Esophagus (tissue), 2 donors: Measurements from ENCODE around the gene LIX1L. TPM values are rescaled to one million over a fixed set of nuclear protein-coding genes. Genes with fewer than 3 reads are reported as not detected.

Source experiments
- H3K27ac ChIP-seq, 2 donors: one replicate each; pipeline ENCODE4 v1.5.1; 2013; ENCODE audit warnings: low read depth in 2 of 2, mild to moderate bottlenecking in 2 of 2, inconsistent platforms in 1 of 2, low read length in 1 of 2, moderate library complexity in 1 of 2
- H3K27me3 ChIP-seq, 2 donors: one replicate each; pipeline ENCODE4 v1.6.1; 2013; ENCODE audit warnings: low read length in 2 of 2, control low read depth in 1 of 2, mild to moderate bottlenecking in 1 of 2; ENCODE audit not compliant: insufficient read depth in 2 of 2, control insufficient read depth in 1 of 2
- H3K36me3 ChIP-seq, 2 donors: one replicate each; pipeline ENCODE4 v1.6.1; 2013; ENCODE audit warnings: low read length in 1 of 2; ENCODE audit not compliant: control insufficient read depth in 2 of 2, insufficient read depth in 2 of 2
- H3K4me1 ChIP-seq, 2 donors: one replicate each; pipeline ENCODE4 v1.6.1; 2013; ENCODE audit warnings: low read length in 1 of 2; ENCODE audit not compliant: control insufficient read depth in 2 of 2, insufficient read depth in 2 of 2
- H3K4me3 ChIP-seq, 2 donors: one replicate each; pipeline ENCODE4 v1.5.1; 2013; ENCODE audit warnings: low read length in 2 of 2, mild to moderate bottlenecking in 2 of 2, low read depth in 1 of 2, moderate library complexity in 1 of 2
- H3K9me3 ChIP-seq, 2 donors: one replicate each; pipeline ENCODE4 v1.6.1; 2013; ENCODE audit warnings: mild to moderate bottlenecking in 2 of 2, low read depth in 1 of 2, low read length in 1 of 2, moderate library complexity in 1 of 2; ENCODE audit not compliant: control insufficient read depth in 2 of 2, insufficient read depth in 1 of 2
- WGBS, 2 donors: extraction: QIAGEN DNeasy Blood & Tissue Kit; methylation state at CpG; one replicate each; pipeline ENCODE4 v1.1.7; 2013; 5-methylcytosine and 5-hydroxymethylcytosine counted together
- polyA plus RNA-seq, 2 donors: library from polyadenylated mRNA; stranded (reverse); fragments of 200-250 nt; gene quantifications; one replicate each; pipeline ENCODE4 v1.2.3, GENCODE V29; 2013
- donor health status: healthy with polysubstance abuse.
- donor health status: Bipolar disorder and iron deficiency.

LIX1L gene
- polyA plus RNA-seq, 2 donors: 2.1 to 2.9 TPM

DNA sequence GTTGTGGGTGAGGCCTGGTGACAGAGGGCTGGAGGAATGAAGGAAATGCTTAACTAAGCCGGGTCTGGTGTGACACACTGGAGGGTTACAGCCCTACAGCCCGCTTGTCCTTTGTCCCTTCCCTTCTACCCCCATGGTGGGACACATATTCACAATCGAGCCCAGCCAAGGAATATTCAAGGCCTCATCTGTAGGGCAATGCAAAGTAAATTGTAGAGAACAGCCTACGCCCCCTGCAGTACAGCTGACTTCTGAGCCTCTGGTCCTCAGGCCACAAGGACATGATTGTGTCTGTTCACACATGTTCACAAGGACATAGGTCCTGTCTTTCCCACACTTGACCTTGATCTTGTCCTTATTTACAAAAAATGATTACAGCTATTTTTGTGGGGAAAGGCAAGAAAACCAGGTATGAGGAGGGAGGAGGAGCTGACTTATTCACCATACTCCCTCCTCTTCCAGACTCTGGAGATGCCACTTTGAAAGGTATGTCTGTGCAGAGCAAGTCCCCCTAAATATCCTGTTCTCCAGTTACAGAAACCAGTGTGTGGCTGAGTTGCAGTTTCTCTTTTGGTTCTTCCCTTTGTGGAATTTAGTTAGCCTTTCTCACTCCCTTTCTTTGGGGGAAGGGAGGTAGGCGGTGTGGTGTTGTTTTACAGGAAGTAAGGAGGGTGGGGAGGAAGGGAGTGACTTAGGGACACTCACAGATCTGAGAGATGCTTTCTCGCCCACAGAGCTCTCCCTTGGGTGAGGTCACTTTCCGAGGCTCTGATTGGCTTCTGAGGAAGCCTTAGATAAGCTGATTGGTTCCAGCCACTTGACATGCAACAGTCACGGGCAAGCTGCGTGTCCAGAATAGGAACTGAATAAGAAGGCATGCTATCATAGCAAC, 21.3 kb upstream of the LIX1L start:
- 5 to 10% methylated on average over 9 of the region's 9 CpGs for WGBS, 2 donors
- no peaks in the 10 kb centered on the region for H3K9me3 ChIP-seq
- peaks cover 2 to 8% of the 10 kb centered on the region in 2 donors for H3K4me1 ChIP-seq
- H3K4me3 ChIP-seq: peak overlapping the region in 1 of 2 donors; percentile 22
- peaks cover 2 to 7% of the 10 kb centered on the region in 2 donors for H3K36me3 ChIP-seq
- peak overlapping the region; percentile 93 to 98 for H3K27ac ChIP-seq
- no peaks in the 10 kb centered on the region for H3K27me3 ChIP-seq

DNA sequence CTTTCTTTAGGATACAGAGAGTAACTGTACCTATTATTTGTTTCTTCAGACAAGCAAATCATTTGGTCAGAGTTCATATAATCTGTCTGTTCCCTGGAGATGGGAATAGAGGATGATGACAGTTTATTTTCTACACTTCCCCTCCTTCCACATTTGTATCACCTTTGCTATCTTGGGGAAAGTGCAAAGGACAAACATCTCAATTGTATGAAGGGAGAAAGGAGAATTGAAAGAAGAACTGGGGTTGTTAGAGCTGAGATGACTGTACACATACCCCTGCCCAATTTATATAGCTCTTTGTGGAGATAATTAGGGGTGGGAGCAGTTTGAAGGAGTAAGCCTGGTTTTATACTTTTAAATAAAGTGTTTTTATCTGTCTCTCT, 20.6 kb upstream of the LIX1L start:
- Histone ChIP-seq H3K36me3 (peaks cover 2 to 7% of the 10 kb centered on the region in 2 donors), H3K9me3 (no peaks in the 10 kb centered on the region), H3K27ac (peak overlapping the region; percentile 93 to 98), H3K4me3 (peak overlapping the region in 1 of 2 donors; percentile 8), H3K4me1 (peaks cover 2 to 8% of the 10 kb centered on the region in 2 donors), H3K27me3 (no peaks in the 10 kb centered on the region)

DNA sequence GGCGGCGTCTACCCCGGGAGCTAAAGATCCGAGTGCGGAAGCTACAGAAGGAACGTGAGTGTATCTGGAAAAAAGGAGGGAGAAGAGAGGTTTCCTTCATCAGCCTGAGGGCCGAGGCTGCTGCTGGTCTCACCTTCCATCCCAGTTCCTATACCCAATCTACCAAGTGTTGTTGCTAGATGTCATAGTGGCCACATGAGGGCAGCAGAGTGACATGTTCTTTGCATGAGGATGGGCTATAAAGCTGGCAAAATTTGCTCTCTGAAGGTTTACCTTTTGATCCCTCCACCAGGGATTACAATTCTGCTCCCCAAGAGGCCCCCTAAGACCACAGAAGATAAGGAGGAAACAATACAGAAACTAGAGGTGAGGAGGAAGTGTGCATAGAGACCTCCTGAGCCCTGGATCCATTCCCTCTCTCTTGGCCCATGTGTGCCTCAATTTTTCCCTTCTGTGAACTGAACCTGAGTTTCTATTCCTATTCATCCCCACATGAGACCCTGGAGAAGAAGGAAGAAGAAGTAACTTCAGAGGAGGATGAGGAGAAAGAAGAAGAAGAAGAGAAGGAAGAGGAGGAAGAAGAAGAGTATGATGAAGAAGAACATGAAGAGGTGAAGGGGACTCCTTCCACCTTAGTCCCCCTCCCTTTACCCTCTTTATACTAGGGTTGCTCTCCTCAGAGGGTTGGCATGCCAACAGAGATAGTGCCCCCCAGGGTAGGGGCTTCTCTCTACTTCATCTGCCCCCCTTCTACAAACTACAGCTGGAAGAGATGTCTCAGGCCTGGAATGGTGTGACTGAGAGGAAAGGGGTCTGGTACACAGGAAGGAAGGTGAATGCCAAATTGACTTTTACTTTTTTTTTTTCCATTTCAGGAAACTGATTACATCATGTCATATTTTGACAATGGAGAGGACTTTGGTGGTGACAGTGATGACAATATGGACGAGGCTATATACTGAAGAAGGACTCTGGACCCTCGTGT, 20.0 kb upstream of the LIX1L start:
- peak overlapping the region; percentile 93 to 98 for H3K27ac ChIP-seq
- peaks cover 2 to 7% of the 10 kb centered on the region in 2 donors for H3K36me3 ChIP-seq
- peaks cover 2 to 6% of the 10 kb centered on the region in 2 donors for H3K4me1 ChIP-seq
- H3K4me3 ChIP-seq: no peak overlapping the region
- WGBS, 2 donors: 17 to 19% methylated on average over 9 of the region's 9 CpGs
- H3K9me3 ChIP-seq: no peaks in the 10 kb centered on the region
- H3K27me3 ChIP-seq: no peaks in the 10 kb centered on the region

DNA sequence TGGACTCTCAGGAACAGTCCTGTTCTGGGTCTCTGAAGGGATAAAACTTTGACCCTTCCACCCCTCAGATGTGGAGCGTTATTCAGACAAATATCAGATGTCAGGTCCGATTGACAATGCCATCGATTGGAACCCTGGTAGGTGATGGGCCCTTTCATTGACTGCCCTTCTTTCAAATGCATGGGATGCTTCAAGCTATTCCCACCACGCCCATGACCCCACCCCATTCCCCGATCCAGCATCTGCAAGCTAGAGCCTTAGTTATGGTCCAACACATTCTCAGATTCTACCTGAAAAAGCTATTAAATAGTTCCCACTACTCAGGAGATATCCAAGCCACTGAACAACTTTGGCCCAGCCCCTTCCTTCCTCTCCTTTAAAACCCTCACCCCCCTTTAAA, 19.2 kb upstream of the LIX1L start:
- H3K4me3 ChIP-seq: no peak overlapping the region
- H3K9me3 ChIP-seq: no peaks in the 10 kb centered on the region
- H3K36me3 ChIP-seq: peaks cover 2 to 7% of the 10 kb centered on the region in 2 donors
- H3K27me3 ChIP-seq: no peaks in the 10 kb centered on the region
- 75 to 77% methylated on average over 5 of the region's 5 CpGs for WGBS, 2 donors
- peaks cover 2 to 4% of the 10 kb centered on the region in 2 donors for H3K4me1 ChIP-seq
- H3K27ac ChIP-seq: peak overlapping the region in 1 of 2 donors; percentile 97

DNA sequence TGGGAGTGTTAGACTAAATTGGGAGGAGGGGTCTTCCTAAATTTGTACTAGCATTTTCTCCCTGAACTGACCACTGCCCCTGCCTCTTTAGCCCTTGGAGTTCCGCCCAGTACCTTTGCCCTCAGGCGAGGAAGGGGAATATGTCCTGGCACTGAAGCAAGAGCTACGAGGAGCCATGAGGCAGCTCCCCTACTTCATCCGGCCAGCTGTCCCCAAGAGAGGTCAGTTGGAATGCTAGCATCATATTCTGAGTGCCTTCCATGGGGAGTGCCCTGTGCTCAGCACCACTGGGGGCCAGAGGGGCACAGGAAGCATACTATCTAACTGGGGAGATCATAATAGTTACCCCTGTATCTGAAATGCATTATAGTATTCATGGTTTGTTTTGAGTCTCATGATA, 17.4 kb upstream of the LIX1L start:
- 77 to 79% methylated on average over 4 of the region's 4 CpGs for WGBS, 2 donors

GRCh38 chr1:145974721-145975120, 16.9 kb upstream of the LIX1L start:
- Histone ChIP-seq H3K36me3 (peaks cover 2 to 7% of the 10 kb centered on the region in 2 donors), H3K4me3 (no peak overlapping the region), H3K4me1 (peaks cover 0 to 4% of the 10 kb centered on the region in 2 donors), H3K27ac (no peak overlapping the region), H3K9me3 (no peaks in the 10 kb centered on the region), H3K27me3 (no peaks in the 10 kb centered on the region)
- 85 to 87% methylated on average over 7 of the region's 7 CpGs for WGBS, 2 donors

More for the DNA sequence above, 17.4 kb upstream of the LIX1L start:
- Histone ChIP-seq H3K36me3 (peaks cover 2 to 7% of the 10 kb centered on the region in 2 donors), H3K27ac (no peak overlapping the region), H3K4me3 (no peak overlapping the region), H3K4me1 (peaks cover 0 to 4% of the 10 kb centered on the region in 2 donors), H3K9me3 (no peaks in the 10 kb centered on the region), H3K27me3 (no peaks in the 10 kb centered on the region)

GRCh38 chr1:145972580-145972979, 14.8 kb upstream of the LIX1L start:
- Histone ChIP-seq H3K36me3 (peaks cover 2 to 7% of the 10 kb centered on the region in 2 donors), H3K27me3 (no peaks in the 10 kb centered on the region)

DNA sequence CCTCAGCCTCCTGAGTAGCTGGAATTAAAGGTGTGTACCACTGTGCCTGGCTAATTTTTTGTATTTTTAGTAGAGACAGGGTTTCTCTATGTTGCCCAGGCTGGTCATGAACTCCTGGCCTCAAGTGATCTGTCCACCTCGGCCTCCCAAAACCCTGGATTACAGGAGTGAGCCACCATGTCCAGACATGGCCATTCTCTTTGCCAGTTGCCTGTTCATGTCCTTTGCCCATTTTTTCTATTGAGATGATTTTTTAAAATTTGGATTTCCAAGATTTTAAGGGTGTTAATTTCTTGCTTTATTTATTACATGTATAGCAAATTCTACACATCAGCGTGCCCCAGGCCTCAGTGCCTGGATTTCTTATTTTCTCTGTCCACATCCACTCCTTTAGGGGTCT, 9.5 kb upstream of the LIX1L start:
- Histone ChIP-seq H3K36me3 (peaks cover 0 to 3% of the 10 kb centered on the region in 2 donors), H3K4me1 (peaks cover 0 to 5% of the 10 kb centered on the region in 2 donors), H3K27me3 (no peaks in the 10 kb centered on the region), H3K27ac (no peak overlapping the region), H3K9me3 (no peaks in the 10 kb centered on the region), H3K4me3 (no peak overlapping the region)
- 95 to 100% methylated on average over 2 of the region's 2 CpGs for WGBS, 2 donors

More at GRCh38 chr1:145972580-145972979, 14.8 kb upstream of the LIX1L start:
- no peaks in the 10 kb centered on the region for H3K9me3 ChIP-seq
- H3K4me1 ChIP-seq: no peaks in the 10 kb centered on the region
- H3K4me3 ChIP-seq: no peak overlapping the region
- 79 to 81% methylated on average over 7 of the region's 7 CpGs for WGBS, 2 donors
- no peak overlapping the region for H3K27ac ChIP-seq

DNA sequence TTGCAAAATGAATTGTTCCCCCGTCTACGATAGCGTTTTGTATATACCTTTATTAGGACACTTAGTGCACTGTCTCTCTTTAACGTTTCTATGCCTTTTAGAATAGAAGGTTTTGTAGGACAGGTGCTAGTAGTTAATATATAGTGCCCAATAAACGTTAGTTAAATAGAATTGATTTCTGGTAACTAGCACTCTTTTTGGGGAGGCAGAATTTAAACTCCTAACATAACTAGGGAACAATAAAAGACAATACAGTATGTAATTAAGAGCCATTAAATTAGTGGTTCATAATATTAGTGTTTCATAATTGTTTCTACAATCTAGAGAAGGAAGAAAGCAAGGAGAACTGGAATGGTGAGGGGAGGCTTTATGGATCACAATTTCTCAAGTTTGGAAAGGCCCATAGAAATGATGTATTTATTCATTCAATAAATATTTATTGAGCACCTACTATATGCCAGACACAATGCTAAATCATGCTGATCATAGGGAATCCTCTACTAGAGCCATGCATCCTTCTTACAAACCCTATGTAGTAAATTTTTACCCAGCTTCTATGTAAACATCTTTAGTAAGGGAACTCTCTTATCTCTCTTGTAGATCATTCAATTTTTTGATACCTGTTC, 7.4 kb upstream of the LIX1L start:
- Histone ChIP-seq H3K4me3 (peak overlapping the region; percentile 64 to 74), H3K27me3 (no peaks in the 10 kb centered on the region), H3K9me3 (no peaks in the 10 kb centered on the region), H3K27ac (peak overlapping the region; percentile 88 to 98), H3K4me1 (peaks cover 7 to 21% of the 10 kb centered on the region in 2 donors), H3K36me3 (peaks cover 0 to 3% of the 10 kb centered on the region in 2 donors)
- 0 to 1% methylated on average over 5 of the region's 5 CpGs for WGBS, 2 donors
